HepG2 (cell line): ENCODE measurements around the gene MGMT. TPM values are rescaled to one million over a fixed set of nuclear protein-coding genes. Genes with fewer than 3 reads are reported as not detected.
A peak's percentile ranks its signal among the peaks of the same experiment; 100 is the strongest.

Experiments used
- ATF7 ChIP-seq, 2 experiments: fragments of 450-650 bp in 1 of 2; sonication (generic) in 1 of 2; formaldehyde crosslinking in 1 of 2; IDR thresholded peaks; 2 replicates each; pipeline versions ENCODE4 v1.4.0 to v1.6.1; 2016 to 2020; ENCODE audit warnings: antibody characterized with exemption in 1 of 2, mild to moderate bottlenecking in 1 of 2, missing genetic modification reagents in 1 of 2
- BRF2 ChIP-seq: sonication (generic); formaldehyde crosslinking; IDR thresholded peaks from 2 replicates; pipeline ENCODE4 v1.8.1; 2022; ENCODE audit warnings: mild to moderate bottlenecking, missing genetic modification reagents
- ELF4 ChIP-seq: sonication (generic); formaldehyde crosslinking; IDR thresholded peaks from 2 replicates; pipeline ENCODE4 v1.5.0; 2020; ENCODE audit warnings: missing genetic modification reagents, mild to moderate bottlenecking, moderate library complexity, borderline replicate concordance
- EZH2 ChIP-seq: conservative IDR thresholded peaks from 2 replicates; pipeline ENCODE4 v1.6.1; 2012; ENCODE audit warnings: mild to moderate bottlenecking, low read depth, low read length, moderate library complexity
- KDM4B ChIP-seq: sonication (generic); formaldehyde crosslinking; IDR thresholded peaks from 2 replicates; pipeline ENCODE4 v1.4.0; 2020; ENCODE audit warnings: missing genetic modification reagents
- KLF12 ChIP-seq: sonication (generic); formaldehyde crosslinking; IDR thresholded peaks from 2 replicates; pipeline ENCODE4 v1.4.0; 2020; ENCODE audit warnings: missing genetic modification reagents, borderline replicate concordance
- MATR3 ChIP-seq: sonication (generic); formaldehyde crosslinking; IDR thresholded peaks from 2 replicates; pipeline ENCODE4 v1.4.0; 2020; ENCODE audit warnings: missing genetic modification reagents
- NRL ChIP-seq: sonication (generic); formaldehyde crosslinking; IDR thresholded peaks from 2 replicates; pipeline ENCODE4 v1.5.0; 2020; ENCODE audit warnings: missing genetic modification reagents, mild to moderate bottlenecking, moderate library complexity, borderline replicate concordance
- PHF5A ChIP-seq: IDR thresholded peaks from one replicate; pipeline ENCODE4 v1.6.1; 2018; ENCODE audit warnings: low read depth, missing genetic modification reagents; ENCODE audit not compliant: unreplicated experiment
- REPIN1 ChIP-seq: sonication (generic); formaldehyde crosslinking; IDR thresholded peaks from 2 replicates; pipeline ENCODE4 v1.8.0; 2022; ENCODE audit warnings: missing genetic modification reagents, low read depth, mild to moderate bottlenecking, borderline replicate concordance
- RFX1 ChIP-seq: fragments of 450-650 bp; IDR thresholded peaks from 2 replicates; pipeline ENCODE4 v1.6.1; 2017
- RNF2 ChIP-seq: fragments of 450-650 bp; conservative IDR thresholded peaks from 2 replicates; pipeline ENCODE4 v1.6.1; 2016; ENCODE audit warnings: low read depth
- SRSF4 ChIP-seq: fragments of 200-400 bp; formaldehyde crosslinking; IDR thresholded peaks from one replicate; pipeline ENCODE4 v1.6.1; 2018; ENCODE audit warnings: mild to moderate bottlenecking, low read depth, low read length, moderate library complexity; ENCODE audit not compliant: poor library complexity, severe bottlenecking
- STAG1 ChIP-seq: sonication (generic); formaldehyde crosslinking; IDR thresholded peaks from 2 replicates; pipeline ENCODE4 v1.4.0; 2020; ENCODE audit warnings: missing genetic modification reagents
- THAP9 ChIP-seq: sonication (generic); formaldehyde crosslinking; IDR thresholded peaks from 2 replicates; pipeline ENCODE4; 2020; ENCODE audit warnings: missing genetic modification reagents, mild to moderate bottlenecking, borderline replicate concordance
- YEATS2 ChIP-seq: sonication (generic); formaldehyde crosslinking; IDR thresholded peaks from 2 replicates; pipeline ENCODE4 v1.4.0; 2020; ENCODE audit warnings: missing genetic modification reagents, borderline replicate concordance
- ZBTB8A ChIP-seq: sonication (generic); formaldehyde crosslinking; IDR thresholded peaks from 2 replicates; pipeline ENCODE4 v1.4.0; 2020; ENCODE audit warnings: mild to moderate bottlenecking, low read depth, missing genetic modification reagents, borderline replicate concordance
- ZMAT5 ChIP-seq: sonication (generic); formaldehyde crosslinking; IDR thresholded peaks from 2 replicates; pipeline ENCODE4 v1.5.0; 2020; ENCODE audit warnings: mild to moderate bottlenecking, low read depth, missing genetic modification reagents, borderline replicate concordance
- ZNF124 ChIP-seq: sonication (generic); formaldehyde crosslinking; IDR thresholded peaks from 2 replicates; pipeline ENCODE4 v1.4.0; 2020; ENCODE audit warnings: missing genetic modification reagents
- ZNF20 ChIP-seq: sonication (generic); formaldehyde crosslinking; IDR thresholded peaks from 2 replicates; pipeline ENCODE4 v1.4.0; 2020; ENCODE audit warnings: mild to moderate bottlenecking, moderate library complexity, missing genetic modification reagents
- ZNF691 ChIP-seq: sonication (generic); formaldehyde crosslinking; IDR thresholded peaks from 2 replicates; pipeline ENCODE4 v1.4.0; 2020; ENCODE audit warnings: missing genetic modification reagents, low read depth, mild to moderate bottlenecking, borderline replicate concordance
- ZNF737 ChIP-seq: sonication (generic); formaldehyde crosslinking; IDR thresholded peaks from 2 replicates; pipeline ENCODE4 v1.5.0; 2020; ENCODE audit warnings: missing genetic modification reagents, mild to moderate bottlenecking, borderline replicate concordance
- ZNF740 ChIP-seq: sonication (generic); formaldehyde crosslinking; IDR thresholded peaks from 2 replicates; pipeline ENCODE4 v1.4.0; 2020; ENCODE audit warnings: missing genetic modification reagents
- ZNF747 ChIP-seq: sonication (generic); formaldehyde crosslinking; IDR thresholded peaks from 2 replicates; pipeline ENCODE4 v1.8.1; 2023; ENCODE audit warnings: missing genetic modification reagents, mild to moderate bottlenecking, borderline replicate concordance
- ZSCAN25 ChIP-seq: sonication (generic); formaldehyde crosslinking; IDR thresholded peaks from 2 replicates; pipeline ENCODE4 v1.8.0; 2022; ENCODE audit warnings: mild to moderate bottlenecking, missing genetic modification reagents
- ZSCAN30 ChIP-seq: sonication (generic); formaldehyde crosslinking; IDR thresholded peaks from 2 replicates; pipeline ENCODE4 v1.5.0; 2020; ENCODE audit warnings: mild to moderate bottlenecking, missing genetic modification reagents
- polyA plus RNA-seq, 8 experiments: library from polyadenylated mRNA; depleted of rRNA in 3 of 8; stranded (reverse) in 7 of 8; unstranded in 1 of 8; fragments of >200 nt; fragmentation: Illumina TruSeq in 4 of 8; extraction: Trizol in 4 of 8; gene quantifications; 2 replicates each; pipeline versions ENCODE4 v1.2.1 to v1.2.3, GENCODE V29; 2011 to 2016; ENCODE audit warnings: low read depth in 4 of 8, missing spikeins in 1 of 8, mixed read lengths in 1 of 8; ENCODE audit not compliant: insufficient read depth in 1 of 8
- total RNA-seq, 5 experiments: library from RNA; depleted of rRNA; stranded (reverse); fragments of >200 nt; fragmentation: Illumina TruSeq; extraction: Trizol; gene quantifications; 2 replicates each; pipeline ENCODE4 v1.2.3, GENCODE V29; 2016; ENCODE audit warnings: low read depth in 1 of 5

Gene MGMT
- total and polyA plus RNA-seq, 2 of the 13 experiments (the other 11 are each of a cell fraction or from before 2014, with no cell fraction given), result 12.0 to 19.5 TPM

GRCh38 chr10:129462257-129462795 is 4.7 kb upstream of the MGMT start (continued):
- TF ChIP-seq ZNF20 (no peak), ZNF691 (CRISPR knock-in tag) (no peak), ZSCAN30 (CRISPR knock-in tag) (no peak), ELF4 (CRISPR knock-in tag) (no peak), KLF12 (no peak), ZNF124 (no peak), YEATS2 (CRISPR knock-in tag) (no peak), RNF2 (no peak), STAG1 (peak; percentile 28; the same call in 1 of the 2 replicates), NRL (CRISPR knock-in tag) (no peak), ZNF740 (CRISPR knock-in tag) (no peak), SRSF4 (no peak), MATR3 (CRISPR knock-in tag) (no peak), ZNF737 (CRISPR knock-in tag) (no peak), ZNF747 (CRISPR knock-in tag) (no peak), PHF5A (CRISPR knock-in tag) (no peak), THAP9 (CRISPR knock-in tag) (no peak), BRF2 (CRISPR knock-in tag) (no peak), ATF7 (IDR thresholded peaks at IDR 0.05) (no peak), ATF7 (CRISPR knock-in tag; IDR thresholded peaks at IDR 0.05) (no peak), ZSCAN25 (CRISPR knock-in tag) (0 out of 2 replicates have a peak, but pooled peaks have one; percentile 23), ZBTB8A (CRISPR knock-in tag) (no peak), REPIN1 (0 out of 2 replicates have a peak, but pooled peaks have one; percentile 40), EZH2 (no peak), RFX1 (no peak), ZMAT5 (CRISPR knock-in tag) (no peak), KDM4B (CRISPR knock-in tag) (no peak)
